Activated CD8-positive, alpha-beta memory T cell treated with anti-CD3 and anti-CD28 coated beads, Interleukin-2, amount 50 U/mL, for 24 hours (primary cell): ENCODE data around the gene PHACTR1.
"Not testable (repeated sequence)": the region's sequence is repeated elsewhere in the genome, so short reads cannot be mapped to it uniquely, and the experiment has no call there.

Source experiments
- DNase-seq: peaks from one replicate; pipeline ENCODE4 v3.0.0-alpha.2; 2020; ENCODE audit errors: extremely low read depth

PHACTR1 gene

DNA sequence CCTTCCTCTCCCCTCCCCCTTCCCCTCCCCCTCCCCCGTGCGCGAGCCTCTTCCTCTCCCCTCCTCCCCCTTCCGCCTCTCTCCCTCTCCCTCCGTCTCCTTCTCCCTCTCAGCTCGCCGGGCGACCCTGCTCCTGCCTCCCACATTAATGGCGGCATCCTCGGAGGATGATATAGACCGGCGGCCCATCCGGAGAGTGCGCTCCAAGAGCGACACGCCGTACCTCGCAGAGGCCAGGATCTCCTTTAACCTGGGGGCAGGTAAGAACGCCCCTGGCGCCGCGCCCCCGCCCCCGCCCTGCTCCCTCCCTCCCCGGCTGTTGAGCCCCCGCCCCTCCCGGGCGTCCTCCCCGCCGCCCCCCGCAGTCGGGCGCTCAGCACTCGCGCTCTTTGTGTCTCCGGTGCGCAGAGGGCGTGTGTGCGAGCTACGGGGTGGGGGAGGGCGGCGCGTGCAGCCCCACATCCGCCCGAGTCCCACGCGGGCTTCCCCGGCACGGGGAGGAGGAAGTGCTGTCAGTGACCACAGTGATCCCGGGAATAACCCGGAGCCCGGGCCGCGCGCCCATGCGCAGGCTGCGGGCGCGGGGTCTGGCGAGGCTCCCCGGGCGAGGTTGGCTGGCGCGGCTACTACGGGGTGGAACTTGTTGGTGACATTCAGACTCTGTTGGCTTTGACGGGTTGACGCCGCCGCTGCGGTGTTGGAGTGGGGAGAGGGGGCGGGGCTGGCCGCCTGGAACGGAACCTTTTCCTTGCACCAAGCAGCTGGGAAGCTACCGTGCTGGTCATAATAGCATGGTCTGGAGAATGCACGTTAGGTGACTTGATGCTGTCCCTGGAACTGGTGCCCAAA, 33.2 kb downstream of the PHACTR1 start:
- no peak for DNase-seq

DNA sequence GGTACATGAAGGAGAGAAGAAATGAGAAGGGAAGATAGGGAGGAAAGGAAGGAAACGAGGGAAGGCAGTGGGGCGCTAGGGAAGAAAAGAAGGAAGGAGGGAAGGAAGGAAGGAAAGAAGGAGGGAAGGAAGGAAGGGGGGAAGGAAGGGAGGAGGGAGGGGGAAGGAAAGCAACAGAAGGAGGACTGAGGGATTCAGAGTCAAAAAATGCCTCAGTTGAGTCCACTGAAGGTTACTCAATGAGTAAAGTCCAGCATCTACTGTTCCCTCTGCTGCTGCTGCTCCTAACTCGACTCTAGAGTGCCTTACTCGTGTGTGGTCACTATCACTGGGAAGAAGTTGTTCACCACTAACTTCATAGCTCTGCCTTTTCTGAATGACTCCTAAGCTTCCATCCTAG, 33.8 kb downstream of the PHACTR1 start:
- no peak for DNase-seq

DNA sequence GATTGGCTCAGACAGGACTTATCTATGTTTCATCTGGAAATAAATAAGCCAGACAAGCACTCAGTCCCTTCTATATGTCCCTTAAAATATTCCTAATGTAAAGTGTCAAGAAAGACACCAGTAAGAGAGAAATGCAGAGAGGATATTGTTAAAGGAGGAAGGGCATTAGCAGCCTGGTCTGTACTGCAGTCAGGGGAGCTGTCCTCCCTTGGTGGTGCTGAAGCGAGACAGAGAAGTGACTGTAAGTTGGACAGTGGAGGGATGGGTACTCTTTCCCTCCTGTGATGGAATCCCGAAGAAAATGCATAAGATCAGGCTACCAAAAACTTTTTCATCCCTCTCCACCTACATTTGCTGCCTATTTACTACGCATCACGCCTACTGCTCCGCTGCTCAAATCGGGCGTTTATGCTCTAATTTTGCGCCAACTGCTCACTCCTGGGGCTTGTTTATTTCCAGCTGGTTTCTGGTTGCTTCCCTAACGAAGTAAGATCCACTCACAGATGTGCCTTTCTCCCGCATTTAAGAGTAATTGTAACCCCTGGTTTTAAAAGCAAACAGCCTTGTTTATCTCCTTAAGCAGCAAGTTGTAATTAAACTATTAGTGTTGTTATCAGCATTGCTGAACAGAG, 35.2 kb downstream of the PHACTR1 start:
- no peak for DNase-seq

- no peak for DNase-seq
Observed at GRCh38 chr6:12753036-12753435, 36.5 kb downstream of the PHACTR1 start.

DNA sequence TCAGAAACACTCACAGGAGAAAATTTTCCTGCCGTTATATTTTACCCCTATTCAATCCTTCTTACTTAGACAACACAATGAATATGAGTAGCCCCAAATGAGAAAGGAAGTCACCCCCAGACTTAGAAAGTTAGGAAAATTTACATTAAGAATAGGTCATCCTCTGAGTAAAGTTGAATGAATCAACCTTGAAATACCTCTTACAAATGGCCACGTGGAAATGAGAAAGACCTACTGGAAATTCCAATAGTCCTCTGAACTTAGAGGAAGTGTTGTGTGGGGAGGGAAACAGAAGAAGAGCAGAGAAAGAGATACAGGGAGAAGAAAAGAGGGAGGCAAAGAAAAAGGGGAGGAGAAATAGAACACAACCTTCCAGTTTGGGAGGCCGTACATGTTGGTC, 43.7 kb downstream of the PHACTR1 start:
- DNase-seq = no peak

GRCh38 chr6:12760911-12761310, 44.3 kb downstream of the PHACTR1 start:
- DNase-seq = no peak

GRCh38 chr6:12761376-12762115, 45.0 kb downstream of the PHACTR1 start:
- no peak for DNase-seq

DNA sequence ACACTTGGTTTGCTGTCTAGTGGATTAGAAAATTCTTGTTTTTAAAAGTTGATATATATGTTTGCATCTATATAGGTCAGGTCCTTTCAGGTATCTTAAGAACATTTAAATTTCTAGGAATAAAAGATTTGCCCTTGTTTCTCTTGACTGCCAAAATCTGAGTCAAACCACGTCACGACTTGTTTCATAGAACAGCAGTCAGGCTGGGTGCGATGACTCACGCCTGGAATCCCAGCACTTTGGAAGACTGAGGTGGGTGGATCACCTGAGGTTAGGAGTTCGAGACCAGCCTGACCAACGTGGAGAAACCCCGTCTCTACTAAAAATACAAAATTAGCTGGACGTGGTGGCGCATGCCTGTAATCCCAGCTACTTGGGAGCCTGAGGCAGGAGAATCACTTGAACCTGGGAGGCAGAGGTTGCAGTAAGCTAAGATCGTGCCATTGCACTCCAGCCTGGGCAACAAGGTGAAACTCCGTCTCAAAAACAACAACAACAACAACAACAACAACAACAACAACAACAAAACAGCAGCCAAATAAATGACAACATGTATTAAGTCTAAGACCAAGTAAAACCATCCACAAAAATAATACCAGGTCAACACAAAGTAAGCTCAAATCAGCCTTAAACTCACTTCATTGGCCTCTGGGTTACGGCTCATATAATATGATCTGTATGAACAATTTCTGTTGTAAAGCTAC, 46.3 kb downstream of the PHACTR1 start:
- DNase-seq = not testable (repeated sequence)

- no peak for DNase-seq
Observed at GRCh38 chr6:12766365-12766764, 49.8 kb downstream of the PHACTR1 start.

- no peak for DNase-seq
Observed at GRCh38 chr6:12767016-12767415, 50.4 kb downstream of the PHACTR1 start.

- DNase-seq = no peak
Observed at GRCh38 chr6:12769556-12770256, 53.1 kb downstream of the PHACTR1 start.

GRCh38 chr6:12772416-12772815, 55.8 kb downstream of the PHACTR1 start:
- no peak for DNase-seq

GRCh38 chr6:12776291-12776690, 59.7 kb downstream of the PHACTR1 start:
- no peak for DNase-seq

- no peak for DNase-seq
Observed at GRCh38 chr6:12779772-12780171, 63.2 kb downstream of the PHACTR1 start.

- no peak for DNase-seq
Observed at GRCh38 chr6:12782136-12782535, 65.6 kb downstream of the PHACTR1 start.

DNA sequence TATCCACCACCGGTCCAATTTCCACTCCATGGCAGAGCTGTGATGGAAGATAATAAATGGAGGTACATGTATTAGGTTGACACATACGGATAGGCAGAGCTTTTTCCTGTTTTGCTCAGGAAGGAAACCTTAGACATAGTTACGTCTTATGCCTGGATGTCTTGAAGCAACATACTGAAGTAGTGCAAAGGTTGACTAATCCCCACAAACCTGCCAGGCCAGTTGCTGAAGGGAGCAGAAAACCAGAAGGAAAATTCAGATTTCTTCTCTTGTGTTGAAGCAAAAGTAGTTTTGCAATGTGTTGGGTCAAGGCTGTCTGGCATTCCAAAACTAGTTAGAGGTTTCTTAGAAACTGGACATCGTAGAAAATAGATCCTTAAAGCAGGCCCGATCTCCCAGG, 68.7 kb downstream of the PHACTR1 start:
- no peak for DNase-seq

GRCh38 chr6:12785921-12786320, 69.4 kb downstream of the PHACTR1 start:
- no peak for DNase-seq

GRCh38 chr6:12791371-12791770, 74.8 kb downstream of the PHACTR1 start:
- DNase-seq = no peak

GRCh38 chr6:12798326-12798725, 81.8 kb downstream of the PHACTR1 start:
- DNase-seq = no peak

DNA sequence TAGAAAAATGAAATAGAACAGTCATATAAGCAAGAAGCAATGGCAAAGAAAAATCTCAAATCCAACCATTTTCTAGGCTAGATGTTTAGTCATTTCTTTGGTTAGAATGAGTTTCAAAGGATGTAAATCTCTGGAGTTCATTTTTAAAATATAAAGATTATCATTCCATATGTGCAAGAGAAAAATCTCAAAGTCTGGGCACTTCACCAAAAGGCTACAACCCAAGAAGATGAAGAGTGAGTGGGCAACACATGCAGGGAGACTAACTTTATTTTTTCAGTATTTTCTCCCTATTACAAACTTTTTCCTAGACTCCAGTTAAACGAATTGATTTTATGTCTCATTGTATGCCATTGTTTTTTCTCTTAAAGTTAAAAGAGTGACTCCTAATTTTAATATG, 83.6 kb downstream of the PHACTR1 start:
- DNase-seq = no peak

DNA sequence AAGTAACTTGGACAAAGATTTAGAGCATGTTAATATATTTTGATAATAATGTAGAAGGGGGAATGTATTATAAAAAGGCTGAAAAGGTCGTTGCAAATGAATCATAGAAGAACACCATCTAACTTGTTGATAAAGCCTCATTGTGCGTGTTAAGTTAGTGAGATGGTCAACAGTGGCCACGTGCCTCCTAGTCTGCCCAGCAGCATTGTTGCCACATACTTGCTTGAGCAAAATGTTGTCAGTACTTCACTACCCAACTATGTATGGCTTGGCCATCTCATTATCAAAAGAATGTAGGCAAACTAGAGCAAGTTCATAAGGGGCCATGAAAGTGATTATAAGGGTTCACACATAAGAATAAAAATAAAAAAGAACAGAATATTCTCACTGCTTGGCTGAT, 84.6 kb downstream of the PHACTR1 start:
- DNase-seq = no peak
